KOPT-K1 (cell line): ENCODE measurements around the gene HTT.

ENCODE experiments used
- H3K27ac ChIP-seq: fragments of 200-600 bp; sonication (generic); 2 replicates; pipeline ENCODE4 v1.5.1; 2016; ENCODE audit warnings: antibody characterized with exemption, mild to moderate bottlenecking, low read depth, low read length; ENCODE audit not compliant: poor library complexity, severe bottlenecking
- H3K36me3 ChIP-seq: fragments of 200-600 bp; sonication (generic); 2 replicates; pipeline ENCODE4 v1.5.1; 2017; ENCODE audit warnings: antibody characterized with exemption, mild to moderate bottlenecking, low read length, moderate library complexity; ENCODE audit not compliant: insufficient read depth
- H3K9me3 ChIP-seq: fragments of 200-600 bp; sonication (generic); 2 replicates; pipeline ENCODE4 v1.5.1; 2017; ENCODE audit warnings: antibody characterized with exemption, low read length, mild to moderate bottlenecking; ENCODE audit not compliant: insufficient read depth, poor library complexity, severe bottlenecking

The HTT gene

GRCh38 chr4:3199653-3200422 is 125.4 kb downstream of the HTT start:
- Histone ChIP-seq H3K27ac (no peak overlapping the region), H3K36me3 (peaks cover 66% of the 10 kb centered on the region), H3K9me3 (no peaks in the 10 kb centered on the region)

GRCh38 chr4:3200423-3201090 is 126.1 kb downstream of the HTT start:
- H3K27ac ChIP-seq, result peak overlapping the region; percentile 12
- H3K36me3 ChIP-seq, result peaks cover 59% of the 10 kb centered on the region
- H3K9me3 ChIP-seq, result no peaks in the 10 kb centered on the region

- peak overlapping the region; percentile 76 for H3K27ac ChIP-seq
- no peaks in the 10 kb centered on the region for H3K9me3 ChIP-seq
- H3K36me3 ChIP-seq, result peaks cover 59% of the 10 kb centered on the region
These were observed 127.5 kb downstream of the HTT start for GRCh38 chr4:3201718-3202702.

GRCh38 chr4:3202836-3203820 is 128.6 kb downstream of the HTT start:
- Histone ChIP-seq H3K9me3 (no peaks in the 10 kb centered on the region), H3K27ac (no peak overlapping the region), H3K36me3 (peaks cover 60% of the 10 kb centered on the region)

GRCh38 chr4:3203971-3204431 is 129.5 kb downstream of the HTT start:
- H3K36me3 ChIP-seq, result peaks cover 60% of the 10 kb centered on the region

GRCh38 chr4:3205995-3206394 is 131.5 kb downstream of the HTT start:
- Histone ChIP-seq H3K9me3 (no peaks in the 10 kb centered on the region), H3K36me3 (peaks cover 63% of the 10 kb centered on the region), H3K27ac (no peak overlapping the region)

More at GRCh38 chr4:3203971-3204431, 129.5 kb downstream of the HTT start:
- no peak overlapping the region for H3K27ac ChIP-seq
- no peaks in the 10 kb centered on the region for H3K9me3 ChIP-seq

- Histone ChIP-seq H3K36me3 (peaks cover 67% of the 10 kb centered on the region), H3K27ac (no peak overlapping the region), H3K9me3 (no peaks in the 10 kb centered on the region)
These were observed 132.1 kb downstream of the HTT start for GRCh38 chr4:3206439-3207100.

- Histone ChIP-seq H3K36me3 (peaks cover 77% of the 10 kb centered on the region), H3K27ac (no peak overlapping the region), H3K9me3 (no peaks in the 10 kb centered on the region)
These were observed 133.1 kb downstream of the HTT start for GRCh38 chr4:3207531-3208037.

- Histone ChIP-seq H3K9me3 (no peaks in the 10 kb centered on the region), H3K36me3 (peaks cover 84% of the 10 kb centered on the region), H3K27ac (no peak overlapping the region)
These were observed 134.3 kb downstream of the HTT start for GRCh38 chr4:3208826-3209225.

GRCh38 chr4:3209551-3210325 is 135.3 kb downstream of the HTT start:
- Histone ChIP-seq H3K36me3 (peaks cover 85% of the 10 kb centered on the region), H3K9me3 (no peaks in the 10 kb centered on the region), H3K27ac (no peak overlapping the region)

GRCh38 chr4:3210467-3210866 is 136.0 kb downstream of the HTT start:
- Histone ChIP-seq H3K27ac (no peak overlapping the region), H3K36me3 (peaks cover 92% of the 10 kb centered on the region), H3K9me3 (no peaks in the 10 kb centered on the region)

- no peaks in the 10 kb centered on the region for H3K9me3 ChIP-seq
- peaks cover 93% of the 10 kb centered on the region for H3K36me3 ChIP-seq
- H3K27ac ChIP-seq, result no peak overlapping the region
These were observed 137.4 kb downstream of the HTT start for GRCh38 chr4:3211866-3212265.
